T-helper 22 cell (primary cell): ENCODE data around the gene APELA.
"Not testable (repeated sequence)": the region's sequence is repeated elsewhere in the genome, so short reads cannot be mapped to it uniquely, and the experiment has no call there.

ENCODE experiments used
- DNase-seq: peaks from one replicate; pipeline ENCODE4 v3.0.0-alpha.2; 2020; ENCODE audit warnings: low read depth

Gene APELA, protein sequence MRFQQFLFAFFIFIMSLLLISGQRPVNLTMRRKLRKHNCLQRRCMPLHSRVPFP

DNA sequence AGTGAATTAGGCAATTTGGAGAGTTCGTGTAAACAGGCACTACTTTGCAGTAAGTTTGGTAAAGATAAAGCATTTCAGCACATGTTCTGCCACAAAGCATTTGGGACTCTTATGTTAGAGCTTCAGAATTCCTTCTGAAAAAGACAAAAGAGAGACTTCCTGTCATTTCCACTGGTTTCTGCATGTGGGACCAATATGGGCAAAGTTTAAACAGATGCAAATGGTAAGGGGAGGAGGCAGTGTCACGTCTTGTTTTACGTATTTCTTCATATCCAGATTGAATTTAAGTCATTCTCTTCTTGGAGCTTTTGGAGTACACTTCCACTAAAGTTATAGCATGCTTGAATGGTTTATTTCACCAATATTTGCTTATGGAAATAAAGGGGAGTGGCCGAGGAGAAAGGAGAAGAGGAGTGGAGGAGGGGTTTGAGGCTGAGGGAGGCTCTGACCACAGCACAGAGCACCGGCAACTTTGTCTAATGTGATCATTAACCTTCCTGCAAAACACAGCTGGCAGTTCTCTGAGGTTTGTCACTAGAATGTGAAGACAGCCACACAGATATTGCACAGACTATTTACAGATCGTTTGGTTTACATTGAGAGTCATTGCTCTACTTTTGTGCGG lies at the start of gene APELA:
Gene APELA, plus strand, starts transcription at position 479 of the 625 bp plus-strand sequence. CDS start 154 bp downstream, outside the sequence.
- DNase-seq: no peak

DNA sequence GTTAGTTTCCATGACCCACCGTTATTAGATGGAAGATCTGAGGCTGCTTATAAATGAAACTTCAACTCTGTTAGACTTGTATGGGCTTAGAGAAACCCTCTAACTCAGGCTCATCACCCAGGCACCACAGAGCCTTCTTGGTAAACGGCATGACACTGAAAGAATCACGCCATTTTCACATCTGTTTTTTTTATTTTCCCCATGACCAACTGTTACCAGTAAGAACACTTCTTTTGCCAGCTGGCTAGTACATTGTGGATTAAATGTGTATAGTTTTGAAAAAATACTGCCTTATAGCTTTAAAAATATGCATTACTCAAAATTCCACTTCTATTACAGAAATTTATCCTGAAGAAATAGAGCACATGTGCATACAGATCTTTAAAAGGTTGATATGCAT lies 48.0 kb upstream of the APELA start:
- no peak for DNase-seq

DNA sequence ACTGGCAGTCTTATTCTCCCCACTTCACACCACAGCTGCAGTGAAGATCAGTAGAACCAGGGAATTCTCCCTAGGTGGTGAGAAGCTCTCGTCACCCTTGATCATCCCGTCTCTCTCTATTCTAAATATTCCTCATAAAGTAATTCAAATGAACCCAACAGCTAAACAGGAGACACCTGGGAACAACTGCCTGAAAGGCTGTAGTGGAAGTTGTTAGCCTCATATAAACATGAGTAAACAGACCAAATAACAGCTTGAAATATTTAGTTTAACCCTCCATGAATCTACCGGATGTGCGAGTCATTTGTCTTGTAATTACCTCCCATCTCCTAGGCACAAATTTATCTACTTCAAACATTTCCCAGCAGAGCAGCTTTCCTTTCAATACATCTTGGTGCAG lies 30.4 kb upstream of the APELA start:
- no peak for DNase-seq

DNA sequence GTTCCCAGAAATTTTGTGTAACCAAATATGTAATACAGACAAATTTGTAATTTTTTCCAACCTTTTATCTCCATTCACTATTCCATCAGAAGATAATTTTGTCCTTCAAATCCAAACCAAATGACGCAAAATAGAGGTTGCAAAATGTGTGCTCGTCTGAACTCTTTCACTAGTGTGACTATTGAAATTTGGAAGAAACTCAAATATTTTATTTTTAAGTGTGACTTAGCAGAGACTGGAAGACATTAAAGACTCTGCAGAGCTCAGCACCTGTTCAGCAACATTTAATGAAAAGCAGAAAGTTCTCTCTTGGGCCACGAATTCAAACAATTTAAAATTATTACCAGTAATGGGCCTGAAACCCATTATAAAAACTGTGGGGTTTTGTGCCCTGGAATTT lies 30.0 kb upstream of the APELA start:
- no peak for DNase-seq

DNA sequence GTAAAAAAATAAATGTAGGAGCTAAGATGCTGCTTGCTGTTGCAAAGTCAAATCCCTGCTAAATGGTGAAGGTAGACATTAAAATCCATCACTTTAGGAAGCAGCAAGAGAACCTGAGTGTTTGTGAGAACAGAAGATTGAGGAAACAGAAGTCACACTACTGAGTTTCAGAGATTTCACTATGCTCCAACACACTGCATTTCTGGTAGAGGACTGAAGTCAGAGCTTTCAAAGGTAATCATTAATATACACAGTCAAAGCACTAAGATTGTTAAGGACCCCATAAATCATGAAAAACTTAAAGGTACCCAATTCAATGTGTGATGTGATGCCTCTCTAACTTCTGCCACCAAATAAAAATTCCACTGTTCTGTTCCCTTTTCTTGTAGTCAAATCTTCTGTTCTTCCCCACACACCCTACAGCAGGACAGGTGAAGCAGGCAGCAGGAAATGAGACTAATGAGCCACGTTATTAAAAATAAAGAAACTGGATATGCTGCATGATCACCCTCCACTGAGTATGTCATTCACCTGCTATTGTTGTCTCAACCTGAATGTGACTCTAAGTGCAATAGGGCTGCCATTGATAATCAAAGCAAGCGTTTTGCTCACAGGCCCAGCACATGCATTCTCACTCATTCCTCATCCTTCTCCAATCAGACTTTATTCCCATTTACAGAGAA lies 28.9 kb upstream of the APELA start:
- DNase-seq: no peak

DNA sequence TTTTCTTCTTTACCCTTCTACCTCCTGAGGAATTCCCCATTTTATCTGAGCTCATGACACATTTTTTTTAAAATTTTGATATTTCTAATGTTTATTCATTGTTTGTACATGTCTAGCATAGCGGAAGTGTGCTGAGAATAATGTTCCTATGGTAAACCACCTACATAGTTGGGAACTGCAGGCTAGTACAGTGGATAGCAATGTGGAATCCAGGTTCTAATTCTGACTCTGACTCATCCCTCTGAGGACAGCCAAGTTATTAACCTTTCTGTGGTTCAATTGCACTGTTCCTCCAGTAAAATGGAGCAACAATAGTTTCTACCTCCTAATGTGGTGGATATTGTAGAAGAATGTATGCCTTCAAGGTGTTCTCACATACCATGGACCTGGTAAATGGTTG lies 20.6 kb upstream of the APELA start:
- no peak for DNase-seq

DNA sequence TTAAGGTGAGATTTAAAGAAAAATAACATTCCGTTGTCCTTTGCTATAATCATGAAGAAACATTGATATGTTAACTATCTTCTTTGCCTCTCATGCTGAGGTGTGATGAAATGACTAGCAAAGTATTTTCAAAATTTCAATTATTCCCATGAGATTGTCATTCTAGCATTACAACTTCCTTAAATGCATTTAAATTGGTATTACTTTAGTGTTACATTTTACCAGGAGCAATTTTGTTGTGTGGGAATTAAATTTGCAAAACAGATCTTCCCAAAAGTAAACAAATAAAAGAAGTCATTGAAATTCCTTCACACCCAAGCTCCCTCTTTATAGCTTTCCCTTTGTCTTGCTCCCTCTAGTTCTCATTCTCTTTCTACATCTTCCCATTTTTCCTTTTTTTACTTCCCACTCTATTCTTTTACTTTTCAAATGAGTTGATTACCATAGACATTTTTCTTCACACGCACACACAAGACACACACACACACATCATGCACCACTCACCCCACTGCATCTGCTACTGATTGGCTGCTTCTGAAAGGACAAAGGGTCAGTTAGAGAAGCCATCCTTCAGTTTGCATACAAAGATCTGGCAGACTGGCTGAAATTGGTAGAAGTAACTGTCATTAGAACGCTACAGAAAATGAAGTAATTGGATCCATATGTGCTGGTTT lies 10.0 kb upstream of the APELA start:
- DNase-seq: no peak

DNA sequence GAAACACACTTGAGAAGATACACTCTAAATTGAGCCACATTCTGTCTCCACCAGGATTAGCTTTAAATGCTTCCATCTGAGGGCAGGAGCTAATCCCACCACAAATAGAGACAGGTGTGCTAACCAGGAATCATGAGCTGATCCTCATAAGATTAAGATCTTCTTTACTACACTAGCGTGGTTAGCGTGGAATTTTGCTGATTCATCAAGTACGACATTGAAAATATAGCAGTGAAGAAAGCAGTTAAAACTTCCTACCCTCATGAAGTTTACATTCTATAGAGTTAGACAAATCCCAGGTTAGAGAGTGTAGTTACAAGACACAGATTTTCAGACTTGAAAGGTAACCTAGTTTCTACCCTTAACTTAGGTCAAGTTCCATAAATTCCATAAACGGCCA lies 5.3 kb upstream of the APELA start:
- DNase-seq: no peak

DNA sequence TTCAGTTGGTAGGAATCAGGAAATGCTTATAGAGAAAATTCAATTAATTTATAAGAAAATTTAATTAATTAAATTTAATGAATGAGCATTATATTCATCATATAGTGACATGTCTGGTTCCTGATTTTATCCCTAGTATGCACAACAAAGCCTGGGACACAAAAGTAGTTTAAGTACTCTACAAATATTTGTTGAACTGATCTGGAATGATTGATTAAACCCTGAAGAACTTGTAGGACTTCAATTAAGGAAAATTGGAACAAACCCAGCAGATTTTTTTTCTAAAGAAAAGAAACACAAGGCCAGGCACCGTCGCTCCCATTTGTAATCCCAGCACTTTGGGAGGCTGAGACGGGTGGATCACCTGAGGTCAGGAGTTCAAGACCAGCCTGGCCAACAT lies 4.5 kb upstream of the APELA start:
- no peak for DNase-seq

DNA sequence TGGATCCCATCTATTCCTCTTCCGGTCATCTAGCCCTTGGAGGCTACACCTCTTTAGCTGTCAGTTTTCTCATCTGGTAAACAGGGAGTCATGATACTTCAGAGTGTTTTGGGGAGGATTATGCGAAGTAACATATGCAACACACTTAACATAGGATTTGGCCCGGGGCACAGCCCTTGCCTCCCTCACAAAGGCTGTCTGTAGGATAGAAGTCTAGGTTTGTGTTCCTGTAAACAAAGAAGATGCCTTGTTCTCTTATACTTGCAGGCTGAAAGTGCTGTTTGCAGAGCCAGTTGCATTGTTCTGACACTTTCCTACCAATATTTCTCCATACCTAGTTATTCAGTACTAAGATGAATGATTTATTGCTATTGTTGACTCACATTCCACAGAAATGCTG lies 2.2 kb upstream of the APELA start:
- no peak for DNase-seq

DNA sequence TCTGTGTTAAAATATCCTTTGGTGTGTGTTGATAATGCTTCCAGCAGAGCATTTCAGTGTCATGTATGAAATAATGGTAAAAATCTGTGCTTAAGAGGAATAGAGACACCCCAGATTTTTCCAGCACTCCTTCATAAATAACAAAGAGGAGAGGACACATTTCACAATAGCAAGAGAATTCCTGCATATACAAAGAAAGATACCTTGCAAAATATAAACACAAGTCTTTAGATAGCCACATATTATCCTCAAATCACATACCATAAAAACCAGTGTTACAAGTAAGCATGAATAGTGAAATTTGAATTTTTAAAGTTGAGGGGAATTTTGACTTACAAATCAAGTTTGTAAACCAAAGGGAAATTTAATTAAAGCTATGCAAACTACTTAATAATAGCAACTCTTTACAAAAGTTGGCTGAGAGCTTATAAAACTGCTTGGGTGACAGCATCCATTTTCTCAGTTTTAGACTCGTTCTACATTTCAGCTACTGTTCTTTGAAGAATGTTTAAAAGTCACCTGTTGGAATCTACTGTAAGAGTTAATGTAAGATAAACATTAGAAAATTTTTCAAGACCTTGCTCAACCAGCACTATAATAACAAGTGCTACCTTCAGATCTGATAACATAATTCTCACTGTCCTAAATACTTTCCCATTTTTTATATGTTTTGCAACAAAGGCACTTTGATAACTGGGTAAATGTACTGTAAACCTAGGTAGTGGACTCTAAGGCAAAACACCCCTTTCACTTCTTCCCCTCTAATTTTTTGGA lies 3.7 kb downstream of the APELA start:
- DNase-seq: no peak

DNA sequence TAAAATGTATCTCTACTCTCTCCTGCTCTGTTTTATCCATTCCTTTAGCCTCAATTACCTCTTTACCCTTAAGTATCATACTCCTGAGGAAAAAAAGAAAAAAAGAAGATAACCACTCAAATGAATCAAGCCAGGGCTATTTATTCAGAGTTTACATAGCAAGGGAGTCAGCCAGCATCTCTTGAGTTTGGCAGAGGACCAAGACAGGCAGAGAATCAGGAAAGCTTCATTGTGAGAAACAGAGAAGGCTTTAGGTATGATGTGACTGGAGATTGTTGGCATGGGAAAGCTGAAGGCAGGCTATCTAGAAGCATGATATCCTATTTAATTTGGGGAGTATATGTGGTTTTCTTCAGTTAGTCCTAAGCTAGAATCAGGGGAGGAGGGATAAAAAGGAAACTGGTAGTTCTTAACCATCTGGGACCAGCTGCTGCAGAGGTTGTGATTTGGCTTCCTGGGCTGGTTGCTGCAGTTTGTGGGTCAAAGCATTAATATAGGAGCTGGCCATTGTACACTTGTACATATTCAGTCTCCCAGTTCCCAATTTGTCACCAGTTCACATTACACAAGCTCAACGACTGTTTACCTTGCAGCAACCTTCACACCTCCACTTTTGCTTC lies 11.2 kb downstream of the APELA start:
- no peak for DNase-seq

DNA sequence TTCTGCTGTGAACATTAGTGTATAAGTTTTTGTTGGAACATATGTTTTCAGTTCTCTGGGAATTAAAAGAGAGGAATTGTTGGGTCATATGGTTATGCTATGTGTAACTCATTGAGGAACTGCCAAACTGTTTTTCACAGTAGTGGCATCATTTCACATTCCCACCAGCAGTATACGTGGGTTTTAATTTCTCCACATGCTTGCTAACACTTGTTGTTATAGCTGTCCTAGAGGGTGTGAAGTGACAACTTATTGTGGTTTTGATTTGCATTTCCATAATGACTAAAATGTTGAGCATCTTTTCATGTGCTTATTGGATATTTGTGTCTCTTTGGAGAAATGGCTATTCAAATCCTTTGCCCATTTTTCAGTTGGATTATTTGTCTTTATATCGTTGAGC lies 13.7 kb downstream of the APELA start:
- DNase-seq: no peak

DNA sequence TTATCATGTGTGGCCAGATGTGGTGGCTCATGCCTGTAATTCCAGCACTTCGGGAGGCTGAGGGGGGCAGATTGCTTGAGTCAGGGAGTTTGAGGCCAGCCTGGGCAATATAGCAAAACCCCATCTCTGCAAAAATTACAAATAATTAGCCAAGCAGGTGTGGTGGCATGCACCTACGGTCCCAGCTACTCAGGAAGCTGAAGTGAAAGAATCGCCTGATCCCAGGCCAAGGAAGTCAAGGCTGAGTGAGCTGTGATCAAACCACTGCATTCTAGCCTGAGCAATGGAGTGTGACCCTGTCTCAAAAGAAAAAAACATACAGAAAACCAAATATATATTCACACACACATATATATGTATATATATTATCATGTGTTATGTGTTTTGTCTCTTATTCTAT lies 15.0 kb downstream of the APELA start:
- no peak for DNase-seq

DNA sequence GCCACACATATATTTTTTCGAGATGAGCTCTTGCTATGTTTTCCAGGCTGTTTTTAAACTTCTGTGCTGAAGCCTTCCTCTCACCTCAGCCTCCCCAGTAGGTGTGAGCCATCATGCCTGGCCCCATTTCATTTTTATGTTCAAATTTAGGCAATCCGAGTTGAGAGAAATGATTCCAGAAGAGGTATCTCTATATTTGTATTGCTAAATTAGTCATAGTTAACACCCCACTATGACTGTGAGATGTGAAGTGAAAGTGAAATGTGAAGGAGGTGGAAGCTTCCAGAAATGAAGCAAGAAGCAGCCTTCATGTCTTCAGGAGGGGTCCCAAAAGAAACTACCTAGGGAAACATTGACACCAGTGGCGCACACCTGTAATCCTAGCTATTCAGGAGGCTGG lies 17.7 kb downstream of the APELA start:
- DNase-seq: no peak

DNA sequence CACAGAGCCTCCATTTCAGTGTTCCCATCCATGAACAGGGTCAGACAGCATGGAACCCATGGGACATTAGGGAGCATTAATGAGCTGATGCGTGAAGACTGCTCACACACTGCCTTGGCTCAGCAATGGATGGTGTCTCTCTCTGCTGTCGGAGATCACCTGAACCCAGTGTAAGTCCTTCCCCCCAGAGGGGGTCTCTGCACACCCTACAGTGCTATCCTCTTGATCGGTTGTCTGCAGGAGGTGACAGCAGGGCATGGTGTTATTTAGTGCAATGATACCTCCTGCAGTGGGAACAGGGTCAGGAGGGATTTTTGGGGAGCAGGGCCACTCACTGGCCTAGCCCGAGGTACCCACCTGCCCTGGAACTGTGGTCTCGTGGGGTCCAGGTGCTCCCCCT lies 25.6 kb downstream of the APELA start:
- DNase-seq: no peak

DNA sequence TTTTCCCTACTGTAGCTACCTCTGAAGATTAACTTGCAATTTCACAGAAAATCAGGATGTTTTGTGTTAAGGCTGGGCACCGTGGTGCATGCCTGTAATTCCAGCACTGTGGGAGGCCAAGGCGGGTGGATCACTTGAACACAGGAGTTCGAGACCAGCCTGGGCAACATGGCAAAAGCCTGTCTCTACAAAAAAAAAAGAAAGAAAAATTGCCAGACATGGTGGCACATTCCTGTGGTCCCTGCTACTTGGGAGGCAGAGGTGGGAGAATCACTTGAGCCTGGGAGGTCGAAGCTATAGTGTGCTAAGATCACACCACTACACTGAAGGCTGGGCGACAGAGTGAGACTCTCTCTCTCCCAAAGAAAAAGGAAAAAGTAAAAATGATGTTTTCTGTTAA lies 27.4 kb downstream of the APELA start:
- no peak for DNase-seq

DNA sequence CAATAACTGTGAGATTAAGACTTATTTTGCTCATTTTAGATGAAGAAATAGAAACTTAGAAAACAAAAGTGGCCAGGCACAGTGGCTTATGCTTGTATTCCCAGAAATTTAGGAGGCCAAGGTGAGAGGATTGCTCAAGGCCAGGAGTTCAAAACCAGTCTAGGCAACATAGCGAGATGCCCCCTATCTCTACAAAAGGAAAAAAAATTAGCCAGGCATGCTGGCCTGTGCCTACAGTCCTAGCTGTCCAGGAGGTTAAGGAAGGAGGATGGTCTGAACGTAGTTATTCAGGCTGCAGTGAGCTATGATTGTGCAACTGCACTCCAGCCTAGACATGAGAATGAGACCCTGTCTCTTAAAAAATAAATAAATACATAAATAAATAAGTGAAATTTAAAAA lies 28.0 kb downstream of the APELA start:
- no peak for DNase-seq

DNA sequence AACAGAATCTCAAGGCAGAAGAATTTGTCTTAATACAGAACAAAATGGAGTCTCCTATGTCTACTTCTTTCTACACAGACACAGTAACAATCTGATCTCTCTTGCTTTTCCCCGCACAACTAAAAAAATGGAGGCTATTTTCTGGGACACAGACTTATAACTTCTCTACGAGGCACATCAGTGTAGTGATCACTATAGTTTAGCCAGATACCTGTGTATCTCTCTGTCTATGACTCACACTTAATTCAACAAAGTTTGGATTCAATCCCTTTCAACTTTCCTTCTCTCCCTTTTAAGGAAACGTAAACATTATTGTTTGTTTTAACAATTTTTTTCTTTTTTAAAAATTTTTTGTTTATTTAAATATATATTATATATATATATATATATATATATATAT lies 29.4 kb downstream of the APELA start:
- no peak for DNase-seq

DNA sequence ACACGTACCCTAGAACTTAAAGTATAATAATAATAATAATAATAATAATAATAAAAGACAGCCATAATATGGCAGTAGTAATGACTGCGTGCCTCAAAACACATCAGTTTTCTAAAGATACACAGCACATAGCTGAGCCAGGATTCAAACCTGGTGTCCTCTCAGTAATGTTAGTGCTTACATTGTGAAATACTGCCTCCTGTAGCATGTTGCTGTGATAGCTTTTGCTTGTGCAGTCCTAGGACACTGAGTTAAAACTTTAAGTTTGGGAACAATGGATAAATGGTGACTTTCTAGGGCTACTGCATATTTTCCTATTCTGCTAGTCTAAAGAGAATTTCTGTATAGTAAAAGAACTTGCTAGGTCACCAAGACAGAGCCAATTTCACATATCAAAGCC lies 36.5 kb downstream of the APELA start:
- DNase-seq: not testable (repeated sequence)

DNA sequence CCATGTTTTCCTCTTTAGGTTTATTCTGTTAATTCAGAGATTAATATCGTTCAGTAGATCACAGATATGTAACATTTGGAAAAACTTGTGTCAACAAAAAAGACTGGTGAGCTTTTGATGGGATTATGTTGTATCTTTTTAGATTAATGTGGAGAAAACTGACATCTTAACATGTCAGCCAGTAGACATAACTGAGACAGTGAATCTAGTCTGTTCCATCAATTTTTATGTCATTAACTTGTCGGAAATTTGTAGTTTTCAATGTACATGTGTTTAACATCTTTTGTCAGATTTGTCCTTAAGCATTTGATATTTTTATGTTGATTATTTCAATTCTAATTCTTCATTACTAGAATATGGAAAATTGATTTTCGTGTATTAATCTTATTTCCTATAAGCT lies 42.0 kb downstream of the APELA start:
- DNase-seq: no peak

DNA sequence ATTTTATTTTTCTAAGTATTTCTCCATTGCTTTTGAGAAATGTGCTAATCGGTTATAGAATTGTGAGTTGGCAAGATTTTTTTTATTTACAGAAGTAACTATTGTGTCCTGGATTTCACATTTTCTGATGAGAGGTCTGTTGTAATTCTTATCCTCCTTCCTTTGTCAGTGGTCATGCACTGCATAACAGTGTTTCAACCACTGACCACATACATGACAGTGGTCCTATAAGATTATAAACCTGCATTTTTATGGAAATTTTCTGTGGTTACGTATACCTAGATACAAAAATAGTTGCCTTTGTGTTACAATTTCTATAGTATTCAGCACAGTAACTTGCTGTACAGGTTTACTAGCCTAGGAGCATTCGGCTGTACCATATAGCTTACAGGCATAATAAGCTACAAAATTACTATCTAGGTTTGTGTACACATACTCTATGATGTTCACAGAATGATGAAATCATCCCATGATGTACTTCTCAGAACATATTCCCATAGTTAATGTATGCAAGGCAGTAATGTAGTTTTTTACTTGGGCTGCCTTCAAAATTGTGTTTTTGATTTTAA lies 47.8 kb downstream of the APELA start:
- no peak for DNase-seq
